Smooth muscle cell (in vitro differentiated cells): Measurements from ENCODE around the gene DMD. TPM values are rescaled to one million over a fixed set of nuclear protein-coding genes. Genes with fewer than 3 reads are reported as not detected.

Experiments
- DNase-seq: peaks from one replicate; lab custom pipeline; 2025; ENCODE audit not compliant: unreplicated experiment; lab: John Stamatoyannopoulos, UW
- H2AFZ ChIP-seq: fragments of 200-600 bp; sonication (generic); 2 replicates; pipeline ENCODE4 v1.6.0; 2016; ENCODE audit warnings: antibody characterized with exemption, low read depth, mild to moderate bottlenecking
- H3F3A ChIP-seq: fragments of 200-600 bp; sonication (generic); 2 replicates; pipeline ENCODE4 v1.6.0; 2017; ENCODE audit warnings: antibody characterized with exemption, low read depth
- H3K27ac ChIP-seq: fragments of 200-600 bp; sonication (generic); 2 replicates; pipeline ENCODE4 v1.5.1; 2016; ENCODE audit warnings: low read depth, mild to moderate bottlenecking
- H3K27me3 ChIP-seq: fragments of 200-600 bp; sonication (generic); 2 replicates; pipeline ENCODE4 v1.6.1; 2016; ENCODE audit warnings: low read depth, mild to moderate bottlenecking
- H3K36me3 ChIP-seq: fragments of 200-600 bp; sonication (generic); 2 replicates; pipeline ENCODE4 v1.5.1; 2016; ENCODE audit warnings: low read depth
- H3K4me1 ChIP-seq: fragments of 200-600 bp; sonication (generic); 2 replicates; pipeline ENCODE4 v1.5.1; 2016; ENCODE audit warnings: low read depth
- H3K4me2 ChIP-seq: fragments of 200-600 bp; sonication (generic); 2 replicates; pipeline ENCODE4 v1.6.0; 2016; ENCODE audit warnings: mild to moderate bottlenecking
- H3K4me3 ChIP-seq: fragments of 200-600 bp; sonication (generic); 2 replicates; pipeline ENCODE4 v1.5.1; 2016; ENCODE audit warnings: mild to moderate bottlenecking
- H3K79me2 ChIP-seq: fragments of 200-600 bp; sonication (generic); 2 replicates; pipeline ENCODE4 v1.6.0; 2016; ENCODE audit warnings: low read depth, mild to moderate bottlenecking
- H3K9ac ChIP-seq: fragments of 200-600 bp; sonication (generic); 2 replicates; pipeline ENCODE4 v1.6.0; 2016; ENCODE audit warnings: low read depth
- H3K9me3 ChIP-seq: fragments of 200-600 bp; sonication (generic); replicated peaks from 2 replicates; pipeline ENCODE4 v1.5.1; 2016; ENCODE audit warnings: low read depth
- H4K20me1 ChIP-seq: fragments of 200-600 bp; sonication (generic); 2 replicates; pipeline ENCODE4 v1.6.0; 2016; ENCODE audit warnings: low read depth
- CTCF ChIP-seq: fragments of 200-600 bp; sonication (generic); IDR thresholded peaks from 2 replicates; pipeline ENCODE4 v1.5.1; 2017; ENCODE audit warnings: borderline replicate concordance, mild to moderate bottlenecking, antibody characterized with exemption; ENCODE audit not compliant: insufficient read depth, poor library complexity, severe bottlenecking
- WGBS: methylation state at CpG from one replicate; pipeline ENCODE4 v1.1.7; 2016; ENCODE audit warnings: low lambda C conversion rate; 5-methylcytosine and 5-hydroxymethylcytosine counted together
- polyA plus RNA-seq: library from polyadenylated mRNA; unstranded; fragments of >200 nt; fragmentation: Nextera tagmentation; extraction: Ambion mirVana; gene quantifications from 2 replicates; pipeline ENCODE4 v1.2.1, GENCODE V29; 2016
- total RNA-seq: library from RNA; depleted of rRNA; stranded (reverse); fragments of >200 nt; gene quantifications from 2 replicates; pipeline ENCODE4 v1.2.3, GENCODE V29; 2014

Gene DMD
- total and polyA plus RNA-seq, 2 experiments from 2014 or later: 12.3 to 12.6 TPM

DNA sequence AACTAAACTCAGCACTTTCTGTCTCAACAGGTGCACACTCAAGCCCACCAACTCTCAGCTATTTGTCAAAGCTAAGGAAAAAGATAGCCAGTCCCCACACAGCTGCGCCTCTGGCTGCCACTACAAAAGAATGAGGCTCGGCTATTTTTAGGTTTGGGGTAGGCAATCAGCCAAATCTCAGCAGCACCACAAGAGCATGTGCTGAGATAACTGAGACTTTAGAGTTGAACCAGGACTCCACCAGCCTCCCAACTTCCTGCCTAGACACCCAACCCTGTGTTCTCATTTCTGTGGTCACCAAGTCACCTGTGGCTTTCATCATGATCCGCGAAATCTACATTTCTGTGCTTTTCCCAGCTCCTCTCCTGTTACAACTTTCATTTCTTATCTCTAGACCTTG is 28.0 kb downstream of the DMD start:
- peak overlapping the region; percentile 45 for H3K4me2 ChIP-seq
- H4K20me1 ChIP-seq: no peaks in the 10 kb centered on the region
- no peak overlapping the region for H3K27ac ChIP-seq
- no peak overlapping the region for H3K9ac ChIP-seq
- H3K9me3 ChIP-seq: no peaks in the 10 kb centered on the region
- peaks cover 6% of the 10 kb centered on the region for H3K4me1 ChIP-seq
- no peak for TF ChIP-seq CTCF
- 48% methylated on average over 4 of the region's 4 CpGs for WGBS
- no peak overlapping the region for H3K4me3 ChIP-seq
- no peaks in the 10 kb centered on the region for H3K27me3 ChIP-seq
- DNase-seq: no peak
- no peaks in the 10 kb centered on the region for H3K36me3 ChIP-seq
- no peaks in the 10 kb centered on the region for H3F3A ChIP-seq
- H2AFZ ChIP-seq: no peak overlapping the region
- H3K79me2 ChIP-seq: no peaks in the 10 kb centered on the region

DNA sequence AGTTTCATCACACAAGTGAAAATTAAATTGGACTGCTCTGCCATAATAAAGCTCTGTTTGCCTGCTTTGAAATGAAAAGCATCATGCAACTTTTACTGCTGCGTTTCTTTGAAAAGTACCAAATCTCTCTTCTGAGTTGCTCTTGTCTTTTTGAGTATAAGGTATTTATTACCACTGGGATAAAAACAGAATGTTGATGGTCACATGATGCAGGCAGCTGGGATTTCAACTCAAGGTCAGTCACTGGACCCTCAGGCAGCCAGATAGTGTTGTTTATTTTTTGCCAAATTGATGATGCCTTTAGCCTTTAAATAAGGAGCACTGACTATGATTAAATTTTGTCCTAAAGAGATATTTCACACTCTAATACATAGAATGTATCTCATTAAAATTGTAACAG is 32.7 kb downstream of the DMD start:
- no peak overlapping the region for H3K4me3 ChIP-seq

GRCh38 chrX:33178218-33178617 is 33.1 kb downstream of the DMD start:
- Histone ChIP-seq H3K36me3 (no peaks in the 10 kb centered on the region), H3K4me1 (peaks cover under 1% of the 10 kb centered on the region), H3K79me2 (no peaks in the 10 kb centered on the region), H3K4me2 (no peak overlapping the region), H3F3A (no peaks in the 10 kb centered on the region), H3K4me3 (no peak overlapping the region), H2AFZ (no peak overlapping the region), H3K27me3 (no peaks in the 10 kb centered on the region), H3K9ac (no peak overlapping the region), H3K27ac (no peak overlapping the region), H3K9me3 (no peaks in the 10 kb centered on the region), H4K20me1 (no peaks in the 10 kb centered on the region)
- 96% methylated on average over 4 of the region's 4 CpGs for WGBS
- no peak for TF ChIP-seq CTCF
- DNase-seq: no peak

More for the DNA sequence above, 32.7 kb downstream of the DMD start:
- Histone ChIP-seq H3K27me3 (no peaks in the 10 kb centered on the region), H3F3A (no peaks in the 10 kb centered on the region), H3K9ac (no peak overlapping the region), H4K20me1 (no peaks in the 10 kb centered on the region), H3K4me1 (peaks cover 5% of the 10 kb centered on the region), H3K9me3 (no peaks in the 10 kb centered on the region), H3K36me3 (no peaks in the 10 kb centered on the region), H3K79me2 (no peaks in the 10 kb centered on the region), H3K27ac (no peak overlapping the region), H2AFZ (no peak overlapping the region), H3K4me2 (no peak overlapping the region)
- TF ChIP-seq CTCF: no peak
- WGBS: 88% methylated on average over 1 of the region's 1 CpG
- no peak for DNase-seq

DNA sequence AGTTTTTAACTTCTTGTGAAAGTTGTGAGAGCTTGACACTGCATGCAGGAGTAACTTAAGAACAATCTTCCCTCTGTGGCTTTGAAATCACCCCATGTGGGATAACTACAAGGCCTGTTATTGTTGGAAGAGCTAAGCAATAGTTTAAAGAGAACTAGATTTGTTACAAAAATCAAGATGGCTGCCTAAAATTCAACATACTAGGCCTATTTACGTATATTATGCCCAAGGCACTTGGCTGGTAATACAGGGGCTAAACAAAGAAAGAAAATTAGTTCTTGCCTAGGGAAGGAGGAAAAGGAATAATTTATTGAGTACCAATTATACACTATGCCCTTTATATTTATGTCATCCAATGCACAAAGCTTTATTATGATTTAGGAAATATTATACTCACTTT is 36.1 kb downstream of the DMD start:
- no peaks in the 10 kb centered on the region for H3K36me3 ChIP-seq
- H3K9ac ChIP-seq: no peak overlapping the region
- H2AFZ ChIP-seq: no peak overlapping the region
- H3K4me3 ChIP-seq: no peak overlapping the region
- no peak overlapping the region for H3K4me2 ChIP-seq
- WGBS: 95% methylated on average over 1 of the region's 1 CpG
- DNase-seq: no peak
- no peaks in the 10 kb centered on the region for H3K79me2 ChIP-seq
- no peak for TF ChIP-seq CTCF
- no peaks in the 10 kb centered on the region for H3K9me3 ChIP-seq
- H3K27ac ChIP-seq: no peak overlapping the region
- no peaks in the 10 kb centered on the region for H3K4me1 ChIP-seq
- H3F3A ChIP-seq: no peaks in the 10 kb centered on the region
- H4K20me1 ChIP-seq: no peaks in the 10 kb centered on the region
- no peaks in the 10 kb centered on the region for H3K27me3 ChIP-seq
